MCF 10A (cell line): Measurements from ENCODE around the gene DGKD. TPM values are rescaled to one million over a fixed set of nuclear protein-coding genes. Genes with fewer than 3 reads are reported as not detected.

Source experiments
- BruUV-seq: library from RNA; stranded (reverse); fragments of 400-500 nt; replicated peaks from 2 replicates; lab custom pipeline; 2021; lab: Mats Ljungman, UMichigan
- CTCF ChIA-PET: fragments of 300-600 bp; sonication (Branson Sonifier 250); formaldehyde crosslinking; extraction: SDS; loops from one replicate; lab custom pipeline; 2021; ENCODE audit warnings: antibody characterized with exemption, inconsistent platforms; lab: Yijun Ruan, JAX
- POLR2A ChIA-PET: fragments of 300-600, 350-650 bp; sonication (Branson Sonifier 250); formaldehyde crosslinking; extraction: SDS; loops from one replicate; lab custom pipeline; 2020; ENCODE audit warnings: antibody characterized with exemption, inconsistent platforms; lab: Yijun Ruan, JAX
- DNase-seq: peaks from one replicate; pipeline ENCODE4 v3.0.0-alpha.2; 2018; ENCODE audit not compliant: unreplicated experiment
- H3K27ac Mint-ChIP-seq: one replicate; pipeline ENCODE4 v1.8.0; 2022; ENCODE audit warnings: mild to moderate bottlenecking, low read depth, mixed read lengths; ENCODE audit not compliant: unreplicated experiment
- H3K27me3 Mint-ChIP-seq: one replicate; pipeline ENCODE4 v1.8.0; 2022; ENCODE audit warnings: mixed read lengths; ENCODE audit not compliant: insufficient read depth, unreplicated experiment
- H3K36me3 Mint-ChIP-seq: one replicate; pipeline ENCODE4 v1.8.0; 2022; ENCODE audit warnings: mild to moderate bottlenecking, moderate library complexity, mixed read lengths; ENCODE audit not compliant: insufficient read depth, unreplicated experiment
- H3K4me1 Mint-ChIP-seq: one replicate; pipeline ENCODE4 v1.8.0; 2022; ENCODE audit warnings: mixed read lengths; ENCODE audit not compliant: insufficient read depth, unreplicated experiment
- H3K4me3 Mint-ChIP-seq: one replicate; pipeline ENCODE4 v1.8.0; 2022; ENCODE audit warnings: mild to moderate bottlenecking, moderate library complexity, mixed read lengths; ENCODE audit not compliant: unreplicated experiment
- H3K9me3 Mint-ChIP-seq: one replicate; pipeline ENCODE4 v1.8.0; 2022; ENCODE audit warnings: mixed read lengths; ENCODE audit not compliant: unreplicated experiment
- intact Hi-C: fragments of 100-400 bp; cut with micrococcal nuclease; formaldehyde crosslinking; loops from 2 replicates; pipeline ENCODE4 v1.14.1; 2022
- total RNA-seq: library from RNA; stranded (reverse); gene quantifications from 2 replicates; pipeline ENCODE4 v1.2.3, GENCODE V29; 2022
- TF ChIP-seq, protein P1 (sequence below): fragments of 200-600 bp; IDR thresholded peaks from one replicate; pipeline ENCODE4 v1.8.0; 2022; ENCODE audit warnings: antibody characterized with exemption, mild to moderate bottlenecking; ENCODE audit not compliant: unreplicated experiment

DGKD gene
- total RNA-seq, 1 experiment from 2014 or later = 59.1 TPM

DNA sequence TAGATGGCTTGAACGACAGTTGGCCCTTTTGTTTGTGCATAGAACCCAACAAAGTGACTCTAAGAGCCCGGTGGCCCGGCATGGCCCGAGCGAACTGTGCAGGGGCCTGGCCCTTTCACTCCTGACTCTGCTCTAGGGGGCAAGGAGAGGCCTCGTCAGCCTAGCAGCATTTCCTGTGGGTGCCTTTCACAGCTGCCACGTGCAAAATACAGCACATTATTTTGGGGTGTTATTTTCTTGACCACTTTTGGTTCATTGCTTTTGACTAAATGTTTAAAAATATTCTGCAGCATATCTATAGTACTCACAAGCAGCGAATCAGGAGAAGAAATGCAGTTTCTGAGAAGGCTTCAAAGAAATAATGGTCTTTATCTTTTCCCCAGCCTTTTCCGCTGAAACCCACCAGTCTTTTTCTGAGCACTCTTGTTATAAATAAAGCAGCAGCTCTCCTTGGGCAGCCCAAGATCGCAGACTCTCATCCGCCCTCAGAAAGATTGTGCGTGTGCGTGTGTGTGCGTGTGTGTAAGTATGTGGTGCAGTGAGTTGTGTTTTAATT, 31.3 kb downstream of the DGKD start:
- Mint-ChIP-seq H3K9me3 (no peaks in the 10 kb centered on the region), H3K27me3 (no peaks in the 10 kb centered on the region), H3K4me3 (no peak overlapping the region), H3K36me3 (peaks cover 9% of the 10 kb centered on the region), H3K4me1 (peaks cover 49% of the 10 kb centered on the region), H3K27ac (no peak overlapping the region)
- POLR2A ChIA-PET = interaction anchor here (0.6 to 1.7 kb wide), 5 partner anchors 20 to 686 kb away, joined by 3 to 6 read pairs (median 4); no protein-coding TSS in a partner anchor
- DNase-seq = no peak
- TF ChIP-seq, protein P1, sequence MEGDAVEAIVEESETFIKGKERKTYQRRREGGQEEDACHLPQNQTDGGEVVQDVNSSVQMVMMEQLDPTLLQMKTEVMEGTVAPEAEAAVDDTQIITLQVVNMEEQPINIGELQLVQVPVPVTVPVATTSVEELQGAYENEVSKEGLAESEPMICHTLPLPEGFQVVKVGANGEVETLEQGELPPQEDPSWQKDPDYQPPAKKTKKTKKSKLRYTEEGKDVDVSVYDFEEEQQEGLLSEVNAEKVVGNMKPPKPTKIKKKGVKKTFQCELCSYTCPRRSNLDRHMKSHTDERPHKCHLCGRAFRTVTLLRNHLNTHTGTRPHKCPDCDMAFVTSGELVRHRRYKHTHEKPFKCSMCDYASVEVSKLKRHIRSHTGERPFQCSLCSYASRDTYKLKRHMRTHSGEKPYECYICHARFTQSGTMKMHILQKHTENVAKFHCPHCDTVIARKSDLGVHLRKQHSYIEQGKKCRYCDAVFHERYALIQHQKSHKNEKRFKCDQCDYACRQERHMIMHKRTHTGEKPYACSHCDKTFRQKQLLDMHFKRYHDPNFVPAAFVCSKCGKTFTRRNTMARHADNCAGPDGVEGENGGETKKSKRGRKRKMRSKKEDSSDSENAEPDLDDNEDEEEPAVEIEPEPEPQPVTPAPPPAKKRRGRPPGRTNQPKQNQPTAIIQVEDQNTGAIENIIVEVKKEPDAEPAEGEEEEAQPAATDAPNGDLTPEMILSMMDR = no peak
- BruUV-seq = no TSS peak
- intact Hi-C loops = no loop called here
- CTCF ChIA-PET = interaction anchor here (0.6 to 1.7 kb wide), 5 partner anchors 20 to 594 kb away, joined by 3 to 10 read pairs (median 4); no protein-coding TSS in a partner anchor

GRCh38 chr2:233386382-233387041, 32.2 kb downstream of the DGKD start:
- no peak overlapping the region for H3K4me3 Mint-ChIP-seq
- ChIA-PET CTCF (interaction anchor here (0.5 to 1.6 kb wide), 4 partner anchors 17 to 56 kb away, joined by 3 to 9 read pairs (median 3); no protein-coding TSS in a partner anchor), POLR2A (interaction anchor here (0.6 to 2.1 kb wide), 7 partner anchors 21 to 467 kb away, joined by 3 to 14 read pairs (median 4); no protein-coding TSS in a partner anchor)
- H3K4me1 Mint-ChIP-seq = peaks cover 40% of the 10 kb centered on the region
- BruUV-seq = no TSS peak
- H3K27me3 Mint-ChIP-seq = no peaks in the 10 kb centered on the region
- peak; percentile 87 for DNase-seq
- peaks cover 18% of the 10 kb centered on the region for H3K36me3 Mint-ChIP-seq
- no peak overlapping the region for H3K27ac Mint-ChIP-seq
- intact Hi-C loops = no loop called here
- TF ChIP-seq, protein P1 = no peak
- no peaks in the 10 kb centered on the region for H3K9me3 Mint-ChIP-seq

DNA sequence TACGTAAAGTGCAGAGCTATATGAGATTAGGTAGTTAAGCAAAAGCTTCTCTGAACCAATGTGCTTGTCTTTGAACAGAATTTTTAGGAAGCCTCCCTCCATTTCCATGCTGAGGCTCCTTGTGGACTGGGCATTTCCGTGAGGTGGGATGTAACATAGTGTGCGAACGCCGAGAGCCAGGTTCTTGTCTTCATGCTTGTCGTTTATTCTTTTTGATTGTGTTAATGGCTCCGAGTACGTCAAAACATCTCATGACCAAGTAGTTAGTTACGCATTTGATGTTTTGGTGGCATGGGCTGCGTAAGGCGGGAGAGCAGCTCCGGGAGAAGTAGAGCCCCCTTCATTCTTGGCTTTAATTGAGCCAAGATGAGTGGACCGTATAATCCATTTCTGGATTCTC, 32.9 kb downstream of the DGKD start:
- Mint-ChIP-seq H3K27ac (peak overlapping the region; percentile 80), H3K27me3 (no peaks in the 10 kb centered on the region), H3K4me1 (peaks cover 39% of the 10 kb centered on the region), H3K9me3 (no peaks in the 10 kb centered on the region), H3K4me3 (peak overlapping the region; percentile 40), H3K36me3 (peaks cover 25% of the 10 kb centered on the region)
- BruUV-seq = no TSS peak
- ChIA-PET POLR2A (interaction anchor here (0.6 to 2.1 kb wide), 12 partner anchors 9 to 122 kb away, joined by 3 to 14 read pairs (median 4); no protein-coding TSS in a partner anchor), CTCF (interaction anchor here (0.6 to 1.6 kb wide), 4 partner anchors 16 to 356 kb away, joined by 3 to 9 read pairs (median 3); no protein-coding TSS in a partner anchor)
- intact Hi-C loops = no loop called here
- no peak for DNase-seq
- TF ChIP-seq, protein P1 = no peak
